Islet precursor cell (in vitro differentiated cells): ENCODE data around the gene UTP11.

ENCODE experiments used
- DNase-seq: peaks from one replicate; pipeline ENCODE4 v3.0.0-alpha.2; 2018

UTP11 gene

DNA sequence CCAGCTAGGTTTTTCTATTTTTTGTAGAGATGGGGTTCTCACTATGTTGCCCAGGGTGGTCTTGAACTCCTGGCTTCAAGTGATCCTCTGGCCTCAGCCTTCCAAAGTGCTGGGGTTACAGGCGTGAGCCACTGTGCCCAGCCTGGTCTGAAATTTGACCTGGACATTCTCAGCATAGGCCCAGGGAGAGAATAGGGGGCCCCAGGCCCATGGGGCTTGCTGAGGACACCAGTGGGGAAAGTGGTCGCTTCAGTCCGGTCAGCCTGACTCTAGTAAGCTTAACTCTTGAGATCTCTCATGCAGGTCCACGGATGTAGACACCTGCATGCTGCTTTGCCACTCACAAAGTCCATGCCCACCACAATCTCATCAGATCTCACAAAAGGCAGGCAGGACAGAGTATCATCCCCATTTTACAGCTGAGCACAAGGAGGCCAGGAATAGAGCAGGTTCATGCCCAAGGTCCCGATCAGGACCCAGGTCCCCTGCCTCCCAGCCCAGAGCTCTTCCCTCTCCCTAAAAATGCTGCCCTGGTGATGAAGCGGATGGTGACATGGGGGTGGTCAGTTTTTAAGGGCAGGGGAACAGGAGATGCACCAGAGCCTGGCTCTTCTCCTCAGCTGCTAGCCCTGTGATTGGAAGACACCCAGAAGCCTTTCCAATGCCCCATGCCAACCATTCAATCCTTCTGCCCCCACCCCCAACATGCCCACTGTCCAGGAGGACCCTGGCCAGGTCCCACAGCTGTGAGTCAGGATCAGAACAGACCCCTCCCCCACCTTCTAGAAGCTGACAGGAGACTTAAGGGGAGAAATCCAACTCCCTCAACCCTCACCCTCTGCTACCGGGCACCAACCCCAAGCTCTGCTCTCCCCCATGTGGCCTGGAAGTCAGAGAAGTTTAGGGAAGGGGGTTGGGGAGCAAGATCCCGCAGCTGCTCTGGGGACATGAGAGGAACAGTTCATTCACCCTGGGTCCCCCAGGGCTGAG, 9.0 kb upstream of the UTP11 start:
- DNase-seq: no peak

DNA sequence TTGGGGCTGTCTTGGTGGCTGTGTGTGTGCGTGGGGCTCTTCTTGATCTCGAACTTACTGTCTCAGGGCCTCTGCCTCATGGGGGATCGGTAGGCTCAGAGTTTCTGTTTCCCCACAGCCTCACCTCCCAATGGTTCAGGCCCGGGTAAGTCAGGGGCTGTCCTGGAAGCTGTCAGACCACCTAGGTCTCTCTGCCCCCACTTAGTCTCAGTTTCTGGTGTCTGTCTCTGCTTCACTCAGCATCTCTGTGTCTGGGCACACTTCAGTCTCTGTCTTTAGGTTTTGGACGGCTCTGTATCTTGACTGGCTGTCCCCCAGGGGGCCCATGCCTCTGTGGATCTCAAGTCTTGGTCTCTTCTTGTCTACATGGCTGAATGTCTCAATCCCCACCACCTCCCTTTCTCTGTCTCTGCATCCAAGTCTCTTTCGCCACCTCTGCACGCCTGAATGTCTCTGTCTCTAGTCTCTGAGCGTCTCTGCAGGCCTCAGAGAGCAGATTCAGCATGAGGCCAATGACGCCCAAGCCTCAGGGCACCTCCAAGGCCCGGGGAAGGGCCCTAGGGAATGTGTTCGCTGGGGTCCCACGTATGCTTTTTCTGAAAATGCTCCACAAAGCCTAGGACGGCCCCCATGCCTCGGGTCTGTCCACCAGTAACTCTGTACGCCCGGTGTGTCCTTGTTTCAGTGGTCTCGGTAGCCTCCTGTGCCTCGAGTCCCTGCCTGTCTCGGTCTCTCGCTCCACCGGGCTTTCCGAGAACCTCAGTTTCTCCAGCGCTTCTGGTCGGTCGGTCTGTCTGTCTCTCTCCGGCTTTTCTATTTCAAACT, 8.0 kb upstream of the UTP11 start:
- DNase-seq: peak; percentile 58

DNA sequence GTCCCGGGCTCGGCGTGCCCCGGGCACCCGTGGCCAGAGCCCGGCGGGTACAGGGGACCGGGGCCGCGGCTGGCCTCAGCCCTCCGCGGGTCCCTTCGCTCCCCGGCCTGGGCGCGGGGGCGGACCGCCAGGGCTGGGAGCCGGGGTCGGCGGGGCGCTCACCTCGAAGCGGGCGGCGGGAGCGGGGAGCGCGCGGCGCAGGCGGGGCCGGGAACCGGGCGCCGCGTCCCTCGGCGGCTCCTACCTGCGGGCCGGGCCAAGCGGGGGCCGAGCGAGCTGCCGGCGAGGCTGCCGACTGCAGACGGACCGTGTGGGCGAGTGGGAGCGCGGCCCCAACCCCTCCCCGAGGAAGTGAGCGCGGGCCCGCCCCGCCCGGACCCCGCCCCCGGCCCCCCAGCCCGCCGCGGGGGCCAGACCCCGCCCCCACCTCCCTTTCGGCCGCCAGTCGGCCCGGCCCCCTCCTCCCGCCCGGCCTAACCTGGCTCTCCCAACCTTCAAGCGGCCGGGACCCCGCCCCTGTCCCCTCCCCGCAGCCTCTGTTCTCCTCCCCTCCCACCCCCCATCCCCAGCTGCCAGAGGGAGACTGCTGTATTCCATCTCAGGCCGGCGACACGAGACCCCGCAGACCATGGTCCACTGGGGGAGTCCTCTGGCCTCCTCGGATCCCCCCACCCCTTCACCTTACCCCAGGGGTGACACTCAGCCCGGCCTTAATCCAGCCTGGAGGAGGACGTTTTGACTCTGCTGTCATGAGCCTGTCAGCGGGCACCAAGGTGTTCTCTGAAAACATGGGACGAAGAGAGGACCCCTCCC, 7.1 kb upstream of the UTP11 start, which contains the start of gene FHL3:
FHL3 (minus strand) TSS at position 320 of the 813 bp plus-strand sequence. CDS start 6,102 bp downstream, outside the sequence.
- peak; percentile 94 for DNase-seq

DNA sequence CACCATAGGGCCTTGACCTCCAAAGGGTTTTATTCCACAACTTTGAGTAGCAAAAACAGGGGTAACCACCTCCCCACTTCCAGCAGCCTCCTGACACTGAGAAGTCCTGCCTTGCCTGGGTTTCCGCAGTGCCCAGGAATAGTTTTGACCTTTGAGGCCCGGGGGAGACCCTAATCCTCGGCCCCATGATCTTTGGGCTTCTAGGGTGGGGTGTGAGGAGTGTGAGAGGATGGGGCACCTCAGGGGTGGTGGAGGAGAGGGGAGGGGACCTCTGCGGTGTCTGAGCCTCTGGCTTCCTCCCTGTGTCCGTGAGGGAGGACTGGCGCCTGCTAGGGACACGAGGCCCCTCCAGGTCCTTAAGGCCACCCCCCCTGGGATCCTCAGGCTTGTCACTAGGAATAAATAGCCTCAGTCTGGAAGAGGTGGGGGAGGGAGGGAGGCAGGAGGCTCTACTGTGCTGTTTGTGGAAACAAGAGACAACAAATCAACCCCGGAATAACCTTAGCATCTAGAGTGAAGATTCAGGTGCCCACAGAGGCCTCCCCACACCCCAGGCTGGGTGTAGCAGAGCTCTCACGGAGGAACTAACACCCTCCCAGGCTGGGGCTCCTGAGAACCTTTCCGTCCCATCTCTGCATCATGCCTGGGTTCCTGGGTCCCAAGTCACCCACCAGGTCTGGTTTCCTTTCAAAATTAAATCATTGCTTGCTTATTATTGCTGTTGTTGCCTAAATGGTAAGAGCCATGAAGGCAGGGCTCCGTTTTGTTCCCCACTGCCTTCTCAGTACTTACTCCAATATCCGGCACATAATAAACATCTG, 6.3 kb upstream of the UTP11 start:
- DNase-seq: no peak

GRCh38 chr1:38009088-38009840, 3.3 kb upstream of the UTP11 start:
- peak; percentile 78 for DNase-seq

DNA sequence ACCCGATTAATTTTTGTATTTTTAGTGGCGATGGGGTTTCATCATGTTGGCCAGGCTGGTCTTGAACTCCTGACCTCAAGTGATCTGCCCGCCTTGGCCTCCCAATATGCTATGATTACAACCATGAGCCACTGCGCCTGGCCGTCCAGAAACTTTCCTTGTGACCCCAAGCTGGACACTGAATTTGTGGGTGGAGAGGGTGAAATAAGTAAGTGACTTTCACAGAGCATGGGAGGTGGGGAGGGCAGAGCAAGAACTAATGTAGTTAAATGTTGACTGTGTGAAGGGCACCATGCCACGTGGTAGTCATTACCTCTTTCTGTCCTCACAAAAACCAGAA, 2.7 kb upstream of the UTP11 start:
- DNase-seq: no peak

DNA sequence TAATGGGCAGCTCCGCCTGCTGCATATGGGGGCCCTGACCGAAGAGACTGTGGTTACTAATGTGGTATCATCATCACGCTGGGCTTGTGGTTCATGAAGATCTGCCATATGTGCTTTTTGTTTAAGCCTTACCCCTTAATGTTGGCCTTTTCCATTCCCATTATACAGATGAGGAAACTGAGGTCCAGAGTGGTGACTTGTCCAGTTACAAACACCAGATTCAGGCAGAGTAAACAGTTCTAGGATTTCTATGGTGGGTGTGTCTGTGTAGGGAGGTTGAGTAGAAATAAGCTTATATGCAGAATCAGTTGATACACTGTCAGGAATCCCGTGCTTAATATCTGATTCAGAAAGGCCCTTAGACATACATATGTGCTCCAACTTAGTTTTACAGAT, 691 bp downstream of the UTP11 start:
- DNase-seq: no peak

DNA sequence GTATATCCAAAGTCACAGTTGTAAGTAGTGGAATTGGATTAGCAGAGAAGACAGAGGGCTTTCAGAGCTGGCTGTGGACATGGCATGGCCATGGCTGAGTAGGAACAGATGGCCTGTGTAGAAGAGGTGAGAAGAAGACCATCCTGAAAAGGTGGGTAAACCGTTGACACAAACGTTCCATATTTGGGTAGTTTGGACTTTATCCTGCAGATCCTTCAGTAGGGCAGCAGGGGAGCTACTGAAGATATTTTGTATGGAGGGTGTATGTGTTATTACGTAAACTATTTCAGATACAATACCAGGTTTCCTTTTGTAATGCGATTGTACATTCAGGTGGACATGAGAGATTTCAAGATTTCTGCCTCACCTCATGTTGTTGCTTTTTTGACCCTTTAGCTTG, 1.6 kb downstream of the UTP11 start:
- no peak for DNase-seq

DNA sequence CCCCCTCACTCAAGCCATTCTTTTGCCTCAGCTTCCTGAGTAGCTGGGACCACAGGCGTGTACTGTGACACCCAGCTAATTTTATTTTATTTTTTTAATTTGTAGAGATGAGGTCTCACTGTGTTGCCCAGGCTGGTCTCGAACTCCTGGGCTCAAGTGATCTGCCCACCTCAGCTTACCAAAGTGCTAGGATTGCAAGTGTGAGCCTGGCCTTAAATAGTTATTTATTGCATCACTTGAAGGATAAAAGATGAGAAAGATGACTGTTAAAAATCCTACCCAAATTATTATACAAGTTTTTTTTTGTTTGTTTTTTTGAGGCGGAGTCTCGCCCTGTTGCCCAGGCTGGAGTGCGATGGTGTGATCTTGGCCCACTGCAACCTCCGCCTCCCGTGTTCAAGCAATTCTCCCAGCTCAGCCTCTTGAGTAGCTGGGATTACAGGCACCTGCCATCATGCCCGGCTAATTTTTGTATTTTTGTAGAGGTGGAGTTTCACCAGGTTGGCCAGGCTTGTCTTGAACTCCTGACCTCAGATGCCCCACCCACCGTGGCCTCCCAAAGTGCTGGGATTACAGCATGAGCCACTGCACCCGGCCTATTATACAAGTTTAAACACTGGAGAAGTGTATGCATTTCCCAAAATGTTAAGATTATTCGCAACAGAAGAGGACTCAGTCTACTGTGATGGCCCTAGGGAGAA, 2.3 kb downstream of the UTP11 start:
- DNase-seq: no peak

- DNase-seq: no peak
Measured at GRCh38 chr1:38015978-38016725, 3.6 kb downstream of the UTP11 start.

- DNase-seq: no peak
Measured at GRCh38 chr1:38018864-38019343, 6.4 kb downstream of the UTP11 start.

GRCh38 chr1:38020396-38020795, 7.9 kb downstream of the UTP11 start:
- no peak for DNase-seq

DNA sequence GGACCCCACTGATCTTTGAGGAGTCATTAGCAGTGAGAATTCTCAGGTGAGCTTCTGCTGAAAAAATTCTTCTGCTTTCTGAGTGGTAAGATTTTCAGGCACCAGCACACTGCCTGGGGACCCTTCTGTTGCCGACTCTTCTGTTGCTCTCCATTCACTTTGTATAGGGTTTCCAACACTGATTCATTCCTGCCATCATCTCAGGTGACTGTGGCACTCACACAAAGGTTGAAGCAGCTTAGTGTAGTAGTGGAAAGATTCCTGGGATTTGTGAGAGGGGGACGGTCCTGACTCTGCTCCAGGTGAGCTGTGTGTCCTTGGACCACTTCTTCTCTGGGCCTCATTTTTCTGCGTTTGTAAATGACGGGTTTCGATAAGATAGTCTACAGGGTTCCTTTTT, 9.4 kb downstream of the UTP11 start:
- DNase-seq: no peak

- no peak for DNase-seq
Measured at GRCh38 chr1:38022810-38023209, 10.3 kb downstream of the UTP11 start.

GRCh38 chr1:38025233-38025632, 12.7 kb downstream of the UTP11 start:
- no peak for DNase-seq

DNA sequence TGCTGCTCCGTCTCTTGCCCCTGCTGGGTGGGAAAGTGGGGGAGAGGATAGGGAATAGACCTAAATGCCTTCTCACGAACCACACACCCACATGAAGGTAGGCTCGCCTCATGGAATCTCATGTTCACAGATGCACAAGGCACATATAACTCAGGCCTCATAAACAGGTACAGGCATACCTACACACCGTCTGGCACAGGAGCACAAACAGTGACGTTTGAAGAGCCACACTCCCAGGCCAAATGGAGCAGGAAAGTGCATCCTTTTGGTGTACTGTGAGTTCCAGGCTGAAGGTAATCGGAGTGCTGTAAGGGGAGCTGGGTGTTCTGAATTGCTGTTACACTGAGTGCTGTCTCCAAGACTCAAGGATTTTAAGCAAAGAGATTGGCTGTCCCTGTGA, 13.1 kb downstream of the UTP11 start:
- no peak for DNase-seq

DNA sequence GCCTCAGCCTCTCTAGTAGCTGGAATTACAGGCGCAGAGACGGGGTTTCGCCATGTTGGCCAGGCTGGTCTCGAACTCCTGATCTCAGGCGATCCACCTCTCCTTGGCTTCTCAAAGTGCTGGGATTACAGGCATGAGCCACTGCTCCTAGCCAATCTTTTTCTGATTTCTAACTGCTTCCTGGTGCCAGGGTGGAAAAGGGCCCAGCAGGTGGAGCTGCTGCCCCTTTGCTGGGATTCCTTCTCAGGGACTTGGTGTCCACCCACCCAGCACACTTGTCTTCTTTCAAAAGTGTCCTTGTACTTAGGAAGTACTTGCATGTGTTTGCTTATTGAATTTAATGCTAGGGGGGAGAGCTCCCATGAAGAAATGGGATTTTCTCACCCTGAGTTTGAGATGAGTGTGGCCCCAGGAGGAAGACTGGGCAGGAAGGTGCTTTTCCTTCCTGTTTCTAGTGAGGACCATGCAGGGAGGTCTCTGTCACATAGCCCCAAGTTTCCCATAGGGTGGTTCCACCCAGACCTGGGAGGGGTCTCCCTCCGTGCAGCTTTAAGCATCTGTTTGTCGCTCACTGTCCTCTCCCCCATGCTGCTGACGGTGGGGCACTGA, 14.2 kb downstream of the UTP11 start:
- peak; percentile 87 for DNase-seq

DNA sequence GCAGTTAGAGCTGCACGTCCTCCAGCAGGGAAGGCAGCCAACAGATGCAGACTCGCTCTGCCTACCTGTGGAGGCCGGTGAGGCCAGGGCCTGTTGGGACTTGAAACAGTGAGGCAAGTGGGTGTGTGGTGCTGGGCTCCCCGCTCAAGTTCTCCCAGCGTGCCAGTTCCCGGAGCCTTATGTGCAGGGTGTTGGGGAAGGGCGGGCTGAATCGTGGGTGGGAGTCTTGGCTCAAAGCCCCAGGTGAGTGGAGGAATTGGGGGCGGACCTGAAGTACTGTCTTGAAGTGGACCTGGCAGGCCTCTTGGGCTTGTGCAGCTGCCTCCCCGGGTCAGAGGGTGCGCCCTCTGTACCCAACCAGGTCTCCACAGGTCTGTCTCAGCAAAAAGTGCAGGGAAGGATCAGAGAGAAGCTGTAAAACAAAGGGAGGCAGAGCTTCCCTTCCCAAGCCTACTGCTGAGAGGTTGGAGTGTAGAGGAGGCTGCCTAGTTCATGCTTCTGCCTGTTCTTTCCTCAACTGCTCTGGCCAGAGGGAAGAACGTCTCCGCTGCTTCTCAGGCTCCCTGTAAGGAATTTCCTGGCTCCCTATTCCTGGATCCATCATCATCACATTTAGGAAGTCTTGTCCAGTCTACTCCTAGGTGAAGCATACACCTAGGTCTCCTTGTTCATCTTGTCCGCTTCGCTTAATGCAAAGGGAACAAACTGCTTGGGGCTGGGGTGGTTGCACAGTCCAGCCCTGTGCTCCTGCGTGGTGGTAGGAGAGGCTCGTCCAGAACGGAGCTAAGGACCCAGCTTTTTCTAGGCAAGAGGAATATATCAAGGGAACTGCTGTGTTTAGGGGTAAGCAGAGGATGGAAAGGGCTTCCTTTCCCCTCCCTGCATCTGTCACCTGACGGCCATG, 14.9 kb downstream of the UTP11 start:
- DNase-seq: no peak
